ENCODE data around the gene ASAH2. TPM values are rescaled to one million over a fixed set of nuclear protein-coding genes. Genes with fewer than 3 reads are reported as not detected.

ASAH2 gene
- total RNA-seq, 1 experiment from 2014 or later = 6.4 TPM

DNA sequence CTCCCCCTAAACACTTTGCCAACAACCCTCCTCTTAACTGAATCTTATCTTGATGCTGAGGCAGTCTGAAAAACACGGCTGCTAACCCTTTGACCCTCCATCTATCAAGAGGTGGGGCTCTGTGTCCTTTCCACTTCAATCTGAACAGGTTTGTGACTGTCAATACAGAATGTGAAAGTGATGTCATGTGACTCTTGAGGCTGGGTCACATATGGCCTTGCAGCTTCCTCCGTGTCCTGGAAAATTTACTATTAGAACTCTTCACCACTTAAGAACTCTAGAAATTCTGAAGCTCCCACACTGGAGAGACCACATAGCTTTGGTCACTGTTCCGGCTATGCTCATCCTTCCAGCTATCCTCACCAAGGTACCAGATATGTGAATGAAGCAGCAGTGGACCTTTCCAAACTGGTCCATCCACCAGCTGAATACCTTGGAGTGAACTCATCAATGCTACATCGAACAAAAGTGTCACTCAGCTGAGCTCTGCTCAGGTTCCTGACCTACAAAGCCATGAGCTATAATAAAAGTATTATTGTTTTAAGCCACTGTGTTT, 30.7 kb upstream of the ASAH2 start:
- Histone ChIP-seq H3K4me1 (ENCODE audit: insufficient read depth, low read length, poor library complexity, severe bottlenecking) (no peaks in the 10 kb centered on the region), H3K27ac (ENCODE audit: low read depth, low read length, poor library complexity, severe bottlenecking) (no peak overlapping the region), H3K36me3 (ENCODE audit: insufficient read depth, low read length, poor library complexity, severe bottlenecking) (no peaks in the 10 kb centered on the region), H3K9me3 (ENCODE audit: low read depth, low read length, poor library complexity, severe bottlenecking) (no peaks in the 10 kb centered on the region), H3K27me3 (replicated peaks; ENCODE audit: insufficient read depth, low read depth, low read length, poor library complexity) (peaks cover 34% of the 10 kb centered on the region), H3K4me3 (ENCODE audit: low read depth, low read length, poor library complexity, severe bottlenecking) (no peak overlapping the region)
- ChIA-PET POLR2A (ENCODE audit: low non-redundant PET) (no interaction called here), CTCF (no interaction called here)
- BruUV-seq (replicated peaks) = no TSS peak
- intact Hi-C loops (cut with micrococcal nuclease; ENCODE audit: unreplicated experiment) = no loop called here
- no peak for DNase-seq (ENCODE audit: low spot score)
- TF ChIP-seq, protein P1, sequence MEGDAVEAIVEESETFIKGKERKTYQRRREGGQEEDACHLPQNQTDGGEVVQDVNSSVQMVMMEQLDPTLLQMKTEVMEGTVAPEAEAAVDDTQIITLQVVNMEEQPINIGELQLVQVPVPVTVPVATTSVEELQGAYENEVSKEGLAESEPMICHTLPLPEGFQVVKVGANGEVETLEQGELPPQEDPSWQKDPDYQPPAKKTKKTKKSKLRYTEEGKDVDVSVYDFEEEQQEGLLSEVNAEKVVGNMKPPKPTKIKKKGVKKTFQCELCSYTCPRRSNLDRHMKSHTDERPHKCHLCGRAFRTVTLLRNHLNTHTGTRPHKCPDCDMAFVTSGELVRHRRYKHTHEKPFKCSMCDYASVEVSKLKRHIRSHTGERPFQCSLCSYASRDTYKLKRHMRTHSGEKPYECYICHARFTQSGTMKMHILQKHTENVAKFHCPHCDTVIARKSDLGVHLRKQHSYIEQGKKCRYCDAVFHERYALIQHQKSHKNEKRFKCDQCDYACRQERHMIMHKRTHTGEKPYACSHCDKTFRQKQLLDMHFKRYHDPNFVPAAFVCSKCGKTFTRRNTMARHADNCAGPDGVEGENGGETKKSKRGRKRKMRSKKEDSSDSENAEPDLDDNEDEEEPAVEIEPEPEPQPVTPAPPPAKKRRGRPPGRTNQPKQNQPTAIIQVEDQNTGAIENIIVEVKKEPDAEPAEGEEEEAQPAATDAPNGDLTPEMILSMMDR (conservative IDR thresholded peaks at IDR 0.05; ENCODE audit: low read depth, low read length) = no peak
- TF ChIP-seq EZH2 (IDR thresholded peaks at IDR 0.05; ENCODE audit: borderline replicate concordance, low read depth, low read length, poor library complexity, severe bottlenecking) = no peak

DNA sequence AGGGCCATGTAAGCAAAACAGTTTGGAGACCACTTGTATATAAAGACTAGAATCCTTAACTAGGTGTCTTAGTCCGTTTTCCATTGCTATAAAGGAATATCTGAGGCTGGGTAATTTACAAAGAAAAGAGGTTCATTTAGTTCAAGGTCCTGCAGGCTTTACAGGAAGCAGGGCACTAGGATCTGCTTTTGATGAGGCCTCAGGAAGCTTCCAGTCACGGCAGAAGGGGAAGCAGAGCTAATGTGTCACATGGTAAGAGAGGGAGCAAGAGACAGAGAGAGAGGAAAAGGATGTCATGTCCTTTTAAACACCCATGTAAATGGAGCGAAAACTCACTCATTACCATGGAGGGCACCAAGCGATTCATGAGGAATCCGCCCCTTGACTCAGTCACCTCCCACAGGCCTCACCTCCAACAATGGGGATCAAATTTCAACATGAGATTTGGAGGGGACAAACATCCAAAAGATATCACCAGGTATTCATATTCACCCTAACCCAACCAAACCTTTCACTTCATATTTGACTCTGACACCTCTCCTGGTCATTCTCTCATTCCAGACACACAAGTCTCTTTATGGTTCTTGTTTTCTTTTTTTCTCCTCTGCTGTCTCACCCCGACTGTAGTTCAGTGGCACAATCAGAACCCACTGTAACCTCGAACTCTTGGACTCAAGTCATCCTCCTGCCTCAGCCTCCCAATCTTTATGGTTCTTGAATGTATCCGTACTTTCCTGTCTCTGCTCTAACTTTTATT, 30.1 kb upstream of the ASAH2 start:
- intact Hi-C loops (cut with micrococcal nuclease; ENCODE audit: unreplicated experiment) = no loop called here
- TF ChIP-seq EZH2 (IDR thresholded peaks at IDR 0.05; ENCODE audit: borderline replicate concordance, low read depth, low read length, poor library complexity, severe bottlenecking) = no peak
- TF ChIP-seq, protein P1 (conservative IDR thresholded peaks at IDR 0.05; ENCODE audit: low read depth, low read length) = no peak
- no peaks in the 10 kb centered on the region for H3K4me1 ChIP-seq (ENCODE audit: insufficient read depth, low read length, poor library complexity, severe bottlenecking)
- no peak for DNase-seq (ENCODE audit: low spot score)
- ChIA-PET CTCF (no interaction called here), POLR2A (ENCODE audit: low non-redundant PET) (no interaction called here)
- no peaks in the 10 kb centered on the region for H3K9me3 ChIP-seq (ENCODE audit: low read depth, low read length, poor library complexity, severe bottlenecking)
- no peaks in the 10 kb centered on the region for H3K36me3 ChIP-seq (ENCODE audit: insufficient read depth, low read length, poor library complexity, severe bottlenecking)
- no peak overlapping the region for H3K27ac ChIP-seq (ENCODE audit: low read depth, low read length, poor library complexity, severe bottlenecking)
- H3K27me3 ChIP-seq (replicated peaks; ENCODE audit: insufficient read depth, low read depth, low read length, poor library complexity) = peaks cover 39% of the 10 kb centered on the region
- BruUV-seq (replicated peaks) = no TSS peak
- no peak overlapping the region for H3K4me3 ChIP-seq (ENCODE audit: low read depth, low read length, poor library complexity, severe bottlenecking)

DNA sequence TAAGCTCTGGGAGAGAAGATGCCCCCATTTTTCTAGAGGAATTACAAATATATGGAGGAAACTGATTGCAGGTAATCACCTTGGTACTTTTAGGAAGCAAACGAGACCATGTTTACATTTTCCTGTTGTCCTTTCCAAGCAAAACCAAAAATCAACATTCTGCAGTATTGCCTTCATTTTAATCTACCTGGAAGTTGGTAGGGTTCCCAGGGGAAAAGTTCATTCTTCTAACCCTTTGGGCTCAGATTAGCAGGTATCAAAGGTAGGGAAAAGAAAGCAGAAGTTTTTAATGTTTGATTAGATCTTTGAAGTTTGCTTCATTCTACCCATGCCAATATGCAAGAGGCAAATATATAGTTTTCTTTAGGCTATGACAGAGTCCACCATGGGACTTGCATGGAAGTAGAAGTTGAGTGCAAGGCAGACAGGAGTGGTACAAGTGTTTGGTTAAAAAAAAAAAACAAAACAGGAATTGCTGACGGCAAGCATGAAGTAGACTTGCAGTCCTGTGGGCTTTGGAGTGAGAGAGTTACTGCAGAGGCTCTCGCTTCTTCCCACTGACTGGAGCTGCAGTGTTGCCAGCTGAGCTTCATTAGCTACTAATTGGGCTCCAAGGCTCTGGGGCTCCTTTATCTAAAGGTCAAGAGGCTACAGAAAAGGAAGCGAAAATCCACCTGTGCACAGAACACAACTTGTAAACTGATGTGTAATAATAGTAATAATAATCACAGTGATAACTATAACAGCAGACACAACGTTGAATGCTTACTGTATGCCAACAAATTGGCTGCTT, 28.9 kb upstream of the ASAH2 start:
- no peak for DNase-seq (ENCODE audit: low spot score)
- TF ChIP-seq, protein P1 (conservative IDR thresholded peaks at IDR 0.05; ENCODE audit: low read depth, low read length) = no peak
- no peak for TF ChIP-seq EZH2 (IDR thresholded peaks at IDR 0.05; ENCODE audit: borderline replicate concordance, low read depth, low read length, poor library complexity, severe bottlenecking)
- Histone ChIP-seq H3K36me3 (ENCODE audit: insufficient read depth, low read length, poor library complexity, severe bottlenecking) (no peaks in the 10 kb centered on the region), H3K4me3 (ENCODE audit: low read depth, low read length, poor library complexity, severe bottlenecking) (no peak overlapping the region), H3K9me3 (ENCODE audit: low read depth, low read length, poor library complexity, severe bottlenecking) (no peaks in the 10 kb centered on the region), H3K27ac (ENCODE audit: low read depth, low read length, poor library complexity, severe bottlenecking) (no peak overlapping the region), H3K27me3 (replicated peaks; ENCODE audit: insufficient read depth, low read depth, low read length, poor library complexity) (peaks cover 41% of the 10 kb centered on the region), H3K4me1 (ENCODE audit: insufficient read depth, low read length, poor library complexity, severe bottlenecking) (no peaks in the 10 kb centered on the region)
- no TSS peak for BruUV-seq (replicated peaks)
- intact Hi-C loops (cut with micrococcal nuclease; ENCODE audit: unreplicated experiment) = no loop called here
- POLR2A ChIA-PET (ENCODE audit: low non-redundant PET) = no interaction called here
- CTCF ChIA-PET = no interaction called here

Measured in A673 (cell line).